ENCODE measurements around the gene SAMD15.

GRCh38 chr14:77409131-77409533, 32.0 kb downstream of the SAMD15 start:
- TF ChIP-seq CTCF (IDR thresholded peaks at IDR 0.05; ENCODE audit: insufficient read depth, low read length, poor library complexity, severe bottlenecking) (no peak), EZH2phosphoT487 (conservative IDR thresholded peaks at IDR 0.05; ENCODE audit: low read length) (no peak)

All from SU-DHL-6 (cell line).